DMS114 treated with DMSO at 0.1 percent for 48 hours (cell line): ENCODE measurements around the gene EIF3C.
"Not testable (repeated sequence)": the region's sequence is repeated elsewhere in the genome, so short reads cannot be mapped to it uniquely, and the experiment has no call there.

ENCODE experiments used
- DNase-seq: peaks from one replicate; lab custom pipeline; 2025; ENCODE audit not compliant: unreplicated experiment; lab: John Stamatoyannopoulos, UW

Gene EIF3C

DNA sequence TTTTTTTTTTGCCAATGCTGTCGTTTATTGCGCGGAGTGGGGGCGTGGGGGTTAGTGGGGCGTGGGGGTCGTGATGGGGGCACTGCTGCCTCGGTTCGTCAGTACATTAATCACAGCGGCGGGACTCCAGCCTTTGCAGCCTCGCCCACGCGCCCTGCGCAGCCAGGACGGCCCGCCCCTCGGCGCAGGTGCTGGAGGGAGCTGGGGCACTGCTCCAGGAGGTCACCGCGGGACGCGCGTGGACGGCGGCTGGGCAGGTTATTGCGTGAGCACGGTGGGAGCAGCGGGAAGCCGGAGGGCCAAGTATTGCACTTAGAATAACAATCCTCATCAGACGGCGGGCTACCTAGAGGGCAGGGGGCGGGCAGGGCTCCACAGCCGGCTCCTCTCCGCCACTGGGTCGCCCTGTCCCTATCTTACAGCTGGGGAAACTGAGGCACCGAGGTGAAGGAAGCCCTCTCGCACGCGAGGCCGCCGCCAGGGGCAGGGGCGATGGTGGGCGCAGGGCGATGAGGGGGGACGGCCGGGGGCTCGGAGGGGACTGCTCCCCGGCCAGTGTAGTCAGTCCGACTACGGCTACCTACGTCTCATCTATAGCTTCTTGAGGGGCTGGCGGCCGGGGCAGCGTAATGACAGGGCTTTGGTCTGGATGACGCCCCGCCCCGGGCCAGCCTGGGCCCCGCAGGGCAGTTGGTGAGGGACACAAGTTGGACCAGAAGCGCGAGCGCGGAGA, 35.5 kb downstream of the EIF3C start:
- DNase-seq, result not testable (repeated sequence)

DNA sequence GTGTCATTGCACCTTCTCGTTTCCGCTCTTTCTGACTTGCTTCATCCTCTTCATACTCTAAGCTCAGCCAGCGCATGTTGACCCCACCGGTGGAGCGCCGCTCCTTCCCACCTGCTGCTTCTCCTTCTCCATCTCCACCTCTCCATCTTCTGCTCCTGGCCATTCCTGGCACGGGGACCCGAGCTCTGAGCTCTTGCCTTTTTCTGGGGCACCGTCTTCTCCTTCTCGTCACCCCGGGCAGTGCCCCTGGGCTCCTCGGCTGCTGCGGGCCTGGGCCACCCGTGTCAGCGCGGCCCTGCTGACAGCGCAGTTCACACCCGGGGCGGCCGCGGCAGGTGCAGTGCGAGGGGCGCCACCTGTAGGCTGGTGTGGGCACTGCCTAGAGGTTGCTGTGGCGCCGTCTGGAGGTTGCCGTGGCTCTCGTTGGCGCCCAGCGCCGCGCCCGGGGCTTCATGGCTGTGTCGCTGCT, 38.8 kb downstream of the EIF3C start:
- not testable (repeated sequence) for DNase-seq

DNA sequence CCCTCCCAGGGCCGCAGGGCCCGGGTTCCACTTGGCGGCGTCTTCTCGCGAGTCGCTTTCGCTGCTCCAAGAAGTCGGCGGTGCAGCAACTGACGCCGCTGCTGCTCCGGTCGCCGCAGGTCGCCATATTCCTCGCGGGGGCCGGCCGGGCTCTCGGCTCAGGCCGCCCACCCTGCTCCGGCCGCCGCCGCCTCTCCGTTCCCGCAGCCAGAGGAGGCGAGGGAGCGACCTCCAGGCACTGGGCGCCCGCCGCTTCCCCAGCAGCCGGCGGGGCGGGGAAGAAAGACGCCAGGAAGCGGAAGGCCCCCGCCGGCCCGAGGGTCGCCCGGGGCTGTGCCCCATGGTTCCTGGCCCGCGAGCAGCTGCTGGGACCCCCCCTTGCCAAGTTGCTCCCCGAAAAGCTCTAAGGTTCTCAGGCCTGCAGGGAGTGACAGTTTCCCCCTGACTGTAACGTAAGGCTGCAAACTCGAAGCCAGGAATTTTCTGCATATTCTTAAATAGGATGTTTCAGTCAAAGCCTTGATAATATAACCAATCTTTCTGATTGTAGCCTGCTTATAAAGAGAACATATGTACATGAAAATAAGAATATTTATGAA, 39.3 kb downstream of the EIF3C start:
- DNase-seq, result not testable (repeated sequence)

DNA sequence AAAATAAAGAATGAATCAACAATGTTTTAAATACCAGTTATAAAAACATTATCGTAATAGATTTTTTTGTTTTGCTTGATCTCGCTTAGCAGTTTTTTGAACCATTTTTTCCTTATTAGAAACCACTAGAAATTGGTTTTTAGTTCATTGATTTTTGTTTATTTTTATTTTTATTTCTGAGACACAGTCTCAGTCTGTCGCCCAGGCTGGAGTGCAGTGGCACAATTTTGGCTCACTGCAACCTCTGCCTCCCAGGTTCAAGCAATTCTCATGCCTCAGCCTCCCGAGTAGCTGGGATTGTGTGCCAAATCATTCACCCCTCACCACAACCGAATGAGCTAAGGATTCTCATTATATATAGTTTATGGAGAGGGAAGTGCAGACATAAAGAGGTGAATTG, 40.2 kb downstream of the EIF3C start, which contains the start of gene NPIPB9:
Gene NPIPB9, plus strand, starts transcription at position 301 of the 400 bp plus-strand sequence.
- not testable (repeated sequence) for DNase-seq

DNA sequence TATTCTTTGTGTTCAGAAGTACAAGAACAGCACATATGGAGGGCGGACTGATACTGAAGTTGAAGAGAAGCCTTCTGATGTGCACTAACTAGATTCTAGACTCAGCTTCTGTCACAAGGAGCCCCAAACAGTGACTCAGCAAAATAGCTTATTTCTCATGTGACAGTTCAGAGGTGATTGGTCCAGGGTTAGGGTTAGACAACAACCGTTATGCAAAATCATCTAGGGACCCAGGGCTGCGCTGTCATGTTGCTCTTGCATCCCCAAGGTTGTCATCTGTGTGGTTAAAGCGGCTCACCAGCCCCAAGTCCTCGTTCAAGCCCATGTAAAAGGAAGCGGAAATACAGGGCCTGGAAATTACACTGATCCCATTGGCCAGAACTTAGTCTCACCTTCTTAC, 70.4 kb downstream of the EIF3C start:
- not testable (repeated sequence) for DNase-seq

DNA sequence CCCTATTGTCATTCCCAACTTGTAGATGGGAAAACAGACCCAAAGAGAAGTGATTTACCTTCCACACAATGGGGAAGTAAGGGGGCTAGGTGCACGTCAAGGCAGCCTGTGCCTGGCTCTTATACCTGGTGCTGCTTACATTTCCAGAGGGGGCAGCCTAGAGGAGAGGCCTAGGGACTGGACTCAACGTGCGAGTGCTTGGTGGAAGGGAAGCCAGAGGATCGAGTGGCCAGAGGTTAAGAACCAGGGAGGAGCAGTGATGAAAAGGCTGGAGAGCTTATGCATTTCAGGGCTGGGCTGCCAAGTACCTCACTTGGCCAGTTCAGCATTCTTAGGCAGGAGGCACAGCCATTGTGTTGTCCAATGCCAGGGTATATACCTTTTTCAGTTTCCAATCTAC, 71.1 kb downstream of the EIF3C start:
- DNase-seq, result not testable (repeated sequence)
